Body of pancreas (tissue), 4 donors: ENCODE results near the gene PKD1L1.

Experiments used
- POLR2A ChIP-seq, 3 donors: fragments of 450-650 bp; IDR thresholded peaks; one replicate each; pipeline ENCODE4 v1.6.1; 2016; ENCODE audit warnings: antibody characterized with exemption in 3 of 3, mild to moderate bottlenecking in 2 of 3
- TF ChIP-seq, protein P1 (sequence below), 7 experiments: fragments of 450-650 bp in 4 of 7; fragments of 200-600 bp in 3 of 7; sonication (generic) in 3 of 7; IDR thresholded peaks; one replicate each; pipeline ENCODE4 v1.5.1; 2016 to 2019; ENCODE audit warnings: antibody characterized with exemption in 7 of 7

DNA sequence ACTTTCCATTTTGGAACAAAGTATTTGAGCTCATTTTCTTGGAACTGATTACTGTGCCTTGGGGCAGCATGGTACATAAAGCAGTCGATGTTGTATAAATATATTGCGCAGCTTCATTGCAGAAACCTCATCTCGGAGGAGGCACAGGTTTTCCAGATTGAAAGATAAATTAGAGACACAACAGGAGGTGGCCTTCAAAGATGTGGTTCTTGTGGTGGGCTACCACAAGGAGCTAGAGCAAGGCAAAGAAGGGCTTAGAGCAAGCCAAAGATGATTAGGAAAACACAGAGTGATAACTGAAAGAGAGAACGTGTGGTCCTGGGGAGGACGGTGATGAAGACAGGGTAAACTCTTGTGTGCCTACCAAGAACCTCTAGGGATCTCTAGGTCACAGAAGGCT, 197.2 kb downstream of the PKD1L1 start:
- TF ChIP-seq, protein P1, sequence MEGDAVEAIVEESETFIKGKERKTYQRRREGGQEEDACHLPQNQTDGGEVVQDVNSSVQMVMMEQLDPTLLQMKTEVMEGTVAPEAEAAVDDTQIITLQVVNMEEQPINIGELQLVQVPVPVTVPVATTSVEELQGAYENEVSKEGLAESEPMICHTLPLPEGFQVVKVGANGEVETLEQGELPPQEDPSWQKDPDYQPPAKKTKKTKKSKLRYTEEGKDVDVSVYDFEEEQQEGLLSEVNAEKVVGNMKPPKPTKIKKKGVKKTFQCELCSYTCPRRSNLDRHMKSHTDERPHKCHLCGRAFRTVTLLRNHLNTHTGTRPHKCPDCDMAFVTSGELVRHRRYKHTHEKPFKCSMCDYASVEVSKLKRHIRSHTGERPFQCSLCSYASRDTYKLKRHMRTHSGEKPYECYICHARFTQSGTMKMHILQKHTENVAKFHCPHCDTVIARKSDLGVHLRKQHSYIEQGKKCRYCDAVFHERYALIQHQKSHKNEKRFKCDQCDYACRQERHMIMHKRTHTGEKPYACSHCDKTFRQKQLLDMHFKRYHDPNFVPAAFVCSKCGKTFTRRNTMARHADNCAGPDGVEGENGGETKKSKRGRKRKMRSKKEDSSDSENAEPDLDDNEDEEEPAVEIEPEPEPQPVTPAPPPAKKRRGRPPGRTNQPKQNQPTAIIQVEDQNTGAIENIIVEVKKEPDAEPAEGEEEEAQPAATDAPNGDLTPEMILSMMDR (IDR thresholded peaks at IDR 0.05): no peak
- no peak for TF ChIP-seq POLR2A (IDR thresholded peaks at IDR 0.05)
